Smooth muscle cell (in vitro differentiated cells): ENCODE measurements around the gene MGAT5. TPM values are rescaled to one million over a fixed set of nuclear protein-coding genes. Genes with fewer than 3 reads are reported as not detected.

Source experiments
- DNase-seq: peaks from one replicate; lab custom pipeline; 2025; ENCODE audit not compliant: unreplicated experiment; lab: John Stamatoyannopoulos, UW
- H2AFZ ChIP-seq: fragments of 200-600 bp; sonication (generic); 2 replicates; pipeline ENCODE4 v1.6.0; 2016; ENCODE audit warnings: antibody characterized with exemption, low read depth, mild to moderate bottlenecking
- H3F3A ChIP-seq: fragments of 200-600 bp; sonication (generic); 2 replicates; pipeline ENCODE4 v1.6.0; 2017; ENCODE audit warnings: antibody characterized with exemption, low read depth
- H3K27ac ChIP-seq: fragments of 200-600 bp; sonication (generic); 2 replicates; pipeline ENCODE4 v1.5.1; 2016; ENCODE audit warnings: low read depth, mild to moderate bottlenecking
- H3K27me3 ChIP-seq: fragments of 200-600 bp; sonication (generic); 2 replicates; pipeline ENCODE4 v1.6.1; 2016; ENCODE audit warnings: low read depth, mild to moderate bottlenecking
- H3K36me3 ChIP-seq: fragments of 200-600 bp; sonication (generic); 2 replicates; pipeline ENCODE4 v1.5.1; 2016; ENCODE audit warnings: low read depth
- H3K4me1 ChIP-seq: fragments of 200-600 bp; sonication (generic); 2 replicates; pipeline ENCODE4 v1.5.1; 2016; ENCODE audit warnings: low read depth
- H3K4me2 ChIP-seq: fragments of 200-600 bp; sonication (generic); 2 replicates; pipeline ENCODE4 v1.6.0; 2016; ENCODE audit warnings: mild to moderate bottlenecking
- H3K4me3 ChIP-seq: fragments of 200-600 bp; sonication (generic); 2 replicates; pipeline ENCODE4 v1.5.1; 2016; ENCODE audit warnings: mild to moderate bottlenecking
- H3K79me2 ChIP-seq: fragments of 200-600 bp; sonication (generic); 2 replicates; pipeline ENCODE4 v1.6.0; 2016; ENCODE audit warnings: low read depth, mild to moderate bottlenecking
- H3K9ac ChIP-seq: fragments of 200-600 bp; sonication (generic); 2 replicates; pipeline ENCODE4 v1.6.0; 2016; ENCODE audit warnings: low read depth
- H3K9me3 ChIP-seq: fragments of 200-600 bp; sonication (generic); replicated peaks from 2 replicates; pipeline ENCODE4 v1.5.1; 2016; ENCODE audit warnings: low read depth
- H4K20me1 ChIP-seq: fragments of 200-600 bp; sonication (generic); 2 replicates; pipeline ENCODE4 v1.6.0; 2016; ENCODE audit warnings: low read depth
- CTCF ChIP-seq: fragments of 200-600 bp; sonication (generic); IDR thresholded peaks from 2 replicates; pipeline ENCODE4 v1.5.1; 2017; ENCODE audit warnings: borderline replicate concordance, mild to moderate bottlenecking, antibody characterized with exemption; ENCODE audit not compliant: insufficient read depth, poor library complexity, severe bottlenecking
- WGBS: methylation state at CpG from one replicate; pipeline ENCODE4 v1.1.7; 2016; ENCODE audit warnings: low lambda C conversion rate; 5-methylcytosine and 5-hydroxymethylcytosine counted together
- polyA plus RNA-seq: library from polyadenylated mRNA; unstranded; fragments of >200 nt; fragmentation: Nextera tagmentation; extraction: Ambion mirVana; gene quantifications from 2 replicates; pipeline ENCODE4 v1.2.1, GENCODE V29; 2016
- total RNA-seq: library from RNA; depleted of rRNA; stranded (reverse); fragments of >200 nt; gene quantifications from 2 replicates; pipeline ENCODE4 v1.2.3, GENCODE V29; 2014

MGAT5 gene
- total and polyA plus RNA-seq, 2 experiments from 2014 or later: 4.5 to 33.8 TPM

DNA sequence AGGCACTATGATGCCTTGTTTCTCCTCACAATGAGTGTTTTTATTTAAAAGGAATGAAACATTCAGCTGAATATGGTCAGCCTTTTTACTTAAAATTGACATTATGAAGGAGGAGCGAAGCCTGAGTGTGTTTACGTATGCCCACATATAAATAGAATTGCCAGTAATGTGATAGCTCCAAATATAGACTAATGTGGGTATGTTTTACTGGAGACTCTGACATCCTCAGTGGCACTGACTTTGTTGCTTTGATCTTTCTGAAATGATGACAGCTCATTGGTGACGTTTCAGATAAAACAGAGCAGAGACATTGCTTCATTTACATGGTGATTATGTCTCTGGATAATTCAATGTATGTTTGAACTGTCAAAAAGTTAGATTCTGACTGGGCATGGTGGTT is 167.0 kb downstream of the MGAT5 start:
- Histone ChIP-seq H4K20me1 (no peaks in the 10 kb centered on the region), H3K4me1 (no peaks in the 10 kb centered on the region), H3K4me3 (no peak overlapping the region), H3K36me3 (no peaks in the 10 kb centered on the region), H3K27ac (no peak overlapping the region), H3K9ac (no peak overlapping the region), H3F3A (no peaks in the 10 kb centered on the region), H3K27me3 (no peaks in the 10 kb centered on the region), H2AFZ (no peak overlapping the region), H3K79me2 (no peaks in the 10 kb centered on the region), H3K4me2 (no peak overlapping the region), H3K9me3 (no peaks in the 10 kb centered on the region)
- 80% methylated on average over 3 of the region's 3 CpGs for WGBS
- TF ChIP-seq CTCF: no peak
- no peak for DNase-seq

DNA sequence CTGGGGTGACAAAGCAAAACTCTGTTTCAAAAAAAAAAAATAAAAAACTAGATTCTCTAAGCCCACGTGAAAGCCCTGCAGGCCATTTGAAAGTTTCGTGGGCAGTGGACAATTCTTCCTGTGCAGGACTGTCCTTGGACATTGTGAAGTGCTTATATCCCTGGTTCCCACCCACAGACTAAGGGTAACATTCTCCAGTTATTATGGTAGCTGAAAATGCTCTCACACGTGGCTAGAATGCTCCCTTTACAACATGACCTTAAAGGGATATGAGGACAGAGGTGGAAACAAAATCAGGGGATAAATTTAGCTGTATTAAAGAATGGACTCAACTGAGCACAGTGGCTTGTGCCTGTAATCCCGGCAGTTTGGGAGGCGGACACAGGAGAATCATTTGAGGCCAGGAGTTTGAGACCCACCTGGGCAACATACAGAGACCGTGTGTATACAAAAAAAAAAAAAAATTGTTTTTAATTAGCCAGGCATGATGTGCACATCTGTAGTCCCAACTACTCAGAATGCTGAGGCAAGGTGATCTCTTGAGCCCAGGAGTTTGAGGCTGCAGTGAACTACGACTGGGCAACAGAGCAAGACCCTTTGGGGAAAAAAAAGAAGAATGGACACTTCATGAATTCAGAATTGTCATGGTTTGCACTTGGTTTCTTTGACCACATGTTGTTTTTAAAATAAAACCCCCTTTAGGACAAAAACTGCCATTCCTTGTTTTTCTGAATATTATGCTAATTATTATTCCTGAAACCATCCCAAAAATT is 167.9 kb downstream of the MGAT5 start:
- H3K9ac ChIP-seq: no peak overlapping the region
- 73% methylated on average over 7 of the region's 7 CpGs for WGBS
- no peaks in the 10 kb centered on the region for H3K79me2 ChIP-seq
- DNase-seq: no peak
- no peaks in the 10 kb centered on the region for H4K20me1 ChIP-seq
- H3F3A ChIP-seq: no peaks in the 10 kb centered on the region
- H3K4me2 ChIP-seq: no peak overlapping the region
- TF ChIP-seq CTCF: no peak
- H3K27ac ChIP-seq: no peak overlapping the region
- H2AFZ ChIP-seq: no peak overlapping the region
- no peaks in the 10 kb centered on the region for H3K4me1 ChIP-seq
- H3K4me3 ChIP-seq: no peak overlapping the region
- no peaks in the 10 kb centered on the region for H3K27me3 ChIP-seq
- no peaks in the 10 kb centered on the region for H3K36me3 ChIP-seq
- H3K9me3 ChIP-seq: no peaks in the 10 kb centered on the region

DNA sequence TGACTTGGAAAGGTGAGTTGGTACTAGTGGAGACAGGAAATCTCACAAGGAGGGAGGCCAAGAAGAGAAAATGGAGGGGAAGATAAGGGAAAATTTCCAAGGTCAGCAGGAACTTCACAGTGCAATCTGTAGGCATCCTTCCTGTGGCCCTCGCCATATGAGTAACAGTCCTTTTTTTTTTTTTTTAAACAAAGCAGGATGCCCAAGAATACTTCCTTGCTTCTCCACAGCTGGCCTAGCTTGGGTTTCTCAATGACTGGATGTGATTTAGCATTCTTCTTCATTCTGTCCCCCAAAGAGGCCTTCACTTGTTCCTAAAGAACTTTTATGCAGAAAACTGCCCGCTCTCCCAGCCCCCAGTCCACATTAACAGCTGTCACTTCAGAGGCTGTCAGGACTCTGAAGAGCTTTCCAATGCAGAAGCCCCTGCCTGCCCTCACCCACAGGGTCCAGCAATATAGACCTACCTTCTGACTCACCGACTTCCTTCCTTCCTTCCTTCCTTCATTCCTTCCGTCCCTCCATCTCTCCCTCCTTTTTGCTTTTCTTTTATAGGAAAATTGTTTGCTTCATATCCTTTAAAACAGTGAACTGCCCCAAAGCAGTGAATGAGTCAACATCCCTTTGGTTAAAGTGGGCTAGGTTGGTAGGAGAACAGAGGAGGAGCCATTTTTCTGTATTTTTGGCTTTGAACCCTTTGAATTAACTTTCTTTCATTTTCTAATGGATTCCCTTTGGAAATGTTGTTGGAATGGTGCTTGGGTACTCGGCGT is 172.0 kb downstream of the MGAT5 start:
- 93% methylated on average over 6 of the region's 6 CpGs for whole genome bisulfite sequencing
- Histone ChIP-seq H3K36me3 (no peaks in the 10 kb centered on the region), H3K9me3 (no peaks in the 10 kb centered on the region), H3K4me3 (no peak overlapping the region), H3K27me3 (no peaks in the 10 kb centered on the region), H3K4me1 (peaks cover 3% of the 10 kb centered on the region), H3K4me2 (no peak overlapping the region), H3F3A (no peaks in the 10 kb centered on the region), H3K79me2 (no peaks in the 10 kb centered on the region), H3K9ac (no peak overlapping the region), H3K27ac (no peak overlapping the region), H2AFZ (no peak overlapping the region), H4K20me1 (no peaks in the 10 kb centered on the region)
- no peak for TF ChIP-seq CTCF
- no peak for DNase-seq
